ENCODE results near the gene IMPG2. TPM values are rescaled to one million over a fixed set of nuclear protein-coding genes. Genes with fewer than 3 reads are reported as not detected.

Gene IMPG2
- total RNA-seq, 2 experiments from 2014 or later: 0.45 to 0.66 TPM

DNA sequence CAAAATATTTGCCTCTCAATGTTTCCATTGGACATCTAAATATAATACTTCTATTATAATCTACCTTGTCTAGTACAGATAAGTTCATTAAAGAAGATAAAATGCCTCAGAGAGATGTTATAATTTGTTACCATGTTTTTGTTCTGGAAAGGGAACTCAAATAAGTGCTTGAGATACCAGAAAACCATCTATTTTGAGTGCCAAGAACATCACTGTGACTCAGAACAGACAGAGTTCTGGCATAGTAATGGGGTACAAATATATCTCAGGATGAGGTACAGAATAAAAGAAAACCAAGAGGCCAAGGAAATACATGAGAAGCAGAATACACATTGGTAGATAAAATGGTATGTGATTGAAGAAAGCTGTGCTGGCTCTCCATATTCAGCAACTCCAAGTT is 58.9 kb downstream of the IMPG2 start:
- DNase-seq: no peak
- Mint-ChIP-seq H3K27ac (no peak overlapping the region), H3K9me3 (peaks cover 4% of the 10 kb centered on the region), H3K27me3 (no peaks in the 10 kb centered on the region), H3K4me1 (ENCODE audit: low read depth) (no peaks in the 10 kb centered on the region), H3K36me3 (ENCODE audit: low read depth) (peaks cover 27% of the 10 kb centered on the region), H3K4me3 (no peak overlapping the region)
- Histone ChIP-seq H3K36me3 (ENCODE audit: insufficient read depth, low read length) (no peaks in the 10 kb centered on the region), H3K9me3 (ENCODE audit: control insufficient read depth in 1 of 2, insufficient read depth in 1 of 2, low read length in 2 of 2) (no peaks in the 10 kb centered on the region), H3K27ac (ENCODE audit: low read depth in 1 of 2, low read length in 2 of 2) (no peak overlapping the region), H3K27me3 (ENCODE audit: control insufficient read depth in 1 of 2, insufficient read depth in 2 of 2, low read length in 2 of 2) (no peaks in the 10 kb centered on the region), H3K4me1 (ENCODE audit: insufficient read depth, low read length) (no peaks in the 10 kb centered on the region), H3K4me3 (ENCODE audit: low read length) (no peak overlapping the region)
- TF ChIP-seq, protein P1, sequence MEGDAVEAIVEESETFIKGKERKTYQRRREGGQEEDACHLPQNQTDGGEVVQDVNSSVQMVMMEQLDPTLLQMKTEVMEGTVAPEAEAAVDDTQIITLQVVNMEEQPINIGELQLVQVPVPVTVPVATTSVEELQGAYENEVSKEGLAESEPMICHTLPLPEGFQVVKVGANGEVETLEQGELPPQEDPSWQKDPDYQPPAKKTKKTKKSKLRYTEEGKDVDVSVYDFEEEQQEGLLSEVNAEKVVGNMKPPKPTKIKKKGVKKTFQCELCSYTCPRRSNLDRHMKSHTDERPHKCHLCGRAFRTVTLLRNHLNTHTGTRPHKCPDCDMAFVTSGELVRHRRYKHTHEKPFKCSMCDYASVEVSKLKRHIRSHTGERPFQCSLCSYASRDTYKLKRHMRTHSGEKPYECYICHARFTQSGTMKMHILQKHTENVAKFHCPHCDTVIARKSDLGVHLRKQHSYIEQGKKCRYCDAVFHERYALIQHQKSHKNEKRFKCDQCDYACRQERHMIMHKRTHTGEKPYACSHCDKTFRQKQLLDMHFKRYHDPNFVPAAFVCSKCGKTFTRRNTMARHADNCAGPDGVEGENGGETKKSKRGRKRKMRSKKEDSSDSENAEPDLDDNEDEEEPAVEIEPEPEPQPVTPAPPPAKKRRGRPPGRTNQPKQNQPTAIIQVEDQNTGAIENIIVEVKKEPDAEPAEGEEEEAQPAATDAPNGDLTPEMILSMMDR (IDR thresholded peaks at IDR 0.05): no peak
- ChIA-PET POLR2A (no interaction called here), CTCF (no interaction called here)
- no peak for ATAC-seq (ENCODE audit: poor library complexity)
- intact Hi-C loops (cut with DNase I, micrococcal nuclease): no loop called here

DNA sequence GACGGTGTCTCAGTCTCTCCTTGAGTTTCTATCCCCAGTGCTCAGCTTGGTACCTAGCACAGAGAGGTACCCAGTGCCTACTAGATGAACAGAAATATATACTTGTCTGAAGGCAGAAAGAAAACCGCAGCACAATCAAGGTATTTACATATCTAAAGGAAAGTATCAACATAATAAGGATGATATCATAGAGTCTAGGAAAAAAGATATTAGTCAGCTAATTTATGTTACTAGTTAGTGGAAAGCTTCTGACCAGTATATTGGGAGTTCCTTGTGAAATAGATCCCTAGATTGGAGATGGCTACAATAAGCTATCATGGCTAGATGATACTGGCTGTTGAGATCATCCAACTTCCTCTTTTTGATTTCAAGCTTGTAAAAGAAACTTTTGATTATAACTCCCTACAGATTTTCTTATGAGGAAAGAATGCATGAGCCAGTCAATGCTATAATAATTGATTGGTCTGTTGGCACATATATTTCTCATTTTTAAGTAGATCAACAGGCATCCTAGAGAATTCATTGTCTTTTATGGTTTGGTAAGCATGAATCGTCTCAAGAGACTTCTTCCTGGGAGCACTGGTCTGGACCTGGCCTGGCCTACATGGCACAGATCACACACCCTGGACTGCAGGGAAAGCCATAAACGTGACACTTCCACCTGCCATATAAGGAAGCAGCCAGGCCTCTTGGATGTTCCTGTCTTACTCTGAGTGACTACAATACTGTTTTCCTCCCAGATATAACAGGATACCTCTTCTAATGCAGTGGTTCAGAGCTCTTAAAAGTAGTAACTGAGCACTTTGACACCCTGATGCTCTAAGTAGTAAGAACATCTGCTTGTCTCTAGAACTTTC is 60.7 kb downstream of the IMPG2 start:
- H3K36me3 Mint-ChIP-seq (ENCODE audit: low read depth): peaks cover 10% of the 10 kb centered on the region
- no peaks in the 10 kb centered on the region for H3K9me3 Mint-ChIP-seq
- H3K27ac Mint-ChIP-seq: no peak overlapping the region
- intact Hi-C loops (cut with DNase I, micrococcal nuclease): no loop called here
- DNase-seq (no peak), ATAC-seq (ENCODE audit: poor library complexity) (no peak)
- Histone ChIP-seq H3K36me3 (ENCODE audit: insufficient read depth, low read length) (no peaks in the 10 kb centered on the region), H3K4me3 (ENCODE audit: low read length) (no peak overlapping the region), H3K4me1 (ENCODE audit: insufficient read depth, low read length) (no peaks in the 10 kb centered on the region), H3K27me3 (ENCODE audit: control insufficient read depth in 1 of 2, insufficient read depth in 2 of 2, low read length in 2 of 2) (no peaks in the 10 kb centered on the region), H3K27ac (ENCODE audit: low read depth in 1 of 2, low read length in 2 of 2) (no peak overlapping the region), H3K9me3 (ENCODE audit: control insufficient read depth in 1 of 2, insufficient read depth in 1 of 2, low read length in 2 of 2) (no peaks in the 10 kb centered on the region)
- TF ChIP-seq, protein P1 (IDR thresholded peaks at IDR 0.05): no peak
- ChIA-PET POLR2A (no interaction called here), CTCF (no interaction called here)
- no peaks in the 10 kb centered on the region for H3K27me3 Mint-ChIP-seq
- H3K4me3 Mint-ChIP-seq: no peak overlapping the region
- no peaks in the 10 kb centered on the region for H3K4me1 Mint-ChIP-seq (ENCODE audit: low read depth)

DNA sequence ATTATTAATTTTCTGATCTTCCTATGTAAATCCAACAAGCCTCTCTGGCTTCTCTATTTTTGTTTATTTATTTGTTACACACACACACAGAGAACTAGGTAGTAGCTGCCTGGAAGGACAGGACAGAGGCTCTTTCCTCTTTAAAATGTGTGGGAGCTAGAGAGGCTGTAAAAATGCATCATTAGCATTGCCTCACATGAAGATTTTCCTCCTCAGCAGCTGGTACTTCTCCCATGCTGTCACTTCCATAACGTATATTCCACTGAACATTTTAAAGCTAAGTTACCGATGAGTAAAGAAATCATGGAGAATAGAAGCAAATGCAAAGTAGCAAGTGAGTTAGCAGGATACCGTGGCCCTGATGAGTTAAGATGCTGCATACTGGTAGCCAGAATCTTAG is 63.9 kb downstream of the IMPG2 start:
- ChIA-PET CTCF (no interaction called here), POLR2A (no interaction called here)
- DNase-seq (no peak), ATAC-seq (ENCODE audit: poor library complexity) (no peak)
- Mint-ChIP-seq H3K4me3 (no peak overlapping the region), H3K4me1 (ENCODE audit: low read depth) (no peaks in the 10 kb centered on the region), H3K9me3 (no peaks in the 10 kb centered on the region), H3K27me3 (no peaks in the 10 kb centered on the region), H3K36me3 (ENCODE audit: low read depth) (peaks cover 17% of the 10 kb centered on the region), H3K27ac (no peak overlapping the region)
- Histone ChIP-seq H3K4me1 (ENCODE audit: insufficient read depth, low read length) (no peaks in the 10 kb centered on the region), H3K27me3 (ENCODE audit: control insufficient read depth in 1 of 2, insufficient read depth in 2 of 2, low read length in 2 of 2) (no peaks in the 10 kb centered on the region), H3K36me3 (ENCODE audit: insufficient read depth, low read length) (no peaks in the 10 kb centered on the region), H3K4me3 (ENCODE audit: low read length) (no peak overlapping the region), H3K9me3 (ENCODE audit: control insufficient read depth in 1 of 2, insufficient read depth in 1 of 2, low read length in 2 of 2) (no peaks in the 10 kb centered on the region), H3K27ac (ENCODE audit: low read depth in 1 of 2, low read length in 2 of 2) (no peak overlapping the region)
- intact Hi-C loops (cut with DNase I, micrococcal nuclease): no loop called here
- TF ChIP-seq, protein P1 (IDR thresholded peaks at IDR 0.05): no peak
